ENCODE measurements around the gene STAT5B.

The STAT5B gene

GRCh38 chr17:42193969-42194899, 82.0 kb downstream of the STAT5B start, which contains the start of gene GHDC:
TSS of gene GHDC (minus strand) at chr17:42194494. CDS start at chr17:42193581, 913 bp downstream.
- DNase-seq (ENCODE audit: low read depth, low spot score) = peak; percentile 10
- H3K4me3 ChIP-seq (ENCODE audit: low read depth, low read length) = peak within 1 kb of the TSS; percentile 81
- no peak for TF ChIP-seq CTCF (IDR thresholded peaks at IDR 0.05; ENCODE audit: insufficient read depth, low read length, missing control alignments)
- POLR2A ChIA-PET = no interaction called here
- CTCF ChIA-PET = interaction anchor here (1.0 to 4.1 kb wide), 7 partner anchors 9 to 262 kb away, joined by 3 to 44 read pairs (median 7); partner anchors contain the start of genes HCRT and KCNH4

GRCh38 chr17:42193216-42193968, 82.8 kb downstream of the STAT5B start:
- CTCF ChIA-PET = interaction anchor here (1.0 to 4.1 kb wide), 7 partner anchors 9 to 263 kb away, joined by 3 to 44 read pairs (median 7); partner anchors contain the start of genes HCRT and KCNH4
- POLR2A ChIA-PET = no interaction called here
- no peak for TF ChIP-seq CTCF (IDR thresholded peaks at IDR 0.05; ENCODE audit: insufficient read depth, low read length, missing control alignments)
- DNase-seq (ENCODE audit: low read depth, low spot score) = no peak
- peak overlapping the region; percentile 81 for H3K4me3 ChIP-seq (ENCODE audit: low read depth, low read length)

- POLR2A ChIA-PET = no interaction called here
- no peak overlapping the region for H3K4me3 ChIP-seq (ENCODE audit: low read depth, low read length)
- no peak for TF ChIP-seq CTCF (IDR thresholded peaks at IDR 0.05; ENCODE audit: insufficient read depth, low read length, missing control alignments)
- CTCF ChIA-PET = interaction anchor here (2.0 to 4.1 kb wide), 2 partner anchors 8 to 12 kb away, joined by 15 to 44 read pairs; partner anchors contain the start of genes HCRT and KCNH4
- no peak for DNase-seq (ENCODE audit: low read depth, low spot score)
These were observed 83.7 kb downstream of the STAT5B start for GRCh38 chr17:42192189-42193126.

GRCh38 chr17:42191275-42191608, 84.9 kb downstream of the STAT5B start:
- no peak overlapping the region for H3K4me3 ChIP-seq (ENCODE audit: low read depth, low read length)
- TF ChIP-seq CTCF (IDR thresholded peaks at IDR 0.05; ENCODE audit: insufficient read depth, low read length, missing control alignments) = no peak
- CTCF ChIA-PET = interaction anchor here (1.4 kb wide), 1 partner anchor 10 kb away, joined by 14 read pairs; the partner anchor contains the start of gene KCNH4
- DNase-seq (ENCODE audit: low read depth, low spot score) = no peak
- POLR2A ChIA-PET = no interaction called here

GRCh38 chr17:42190491-42191274, 85.5 kb downstream of the STAT5B start:
- ChIA-PET POLR2A (interaction anchor here (0.5 kb wide), 1 partner anchor 29 kb away, joined by 5 read pairs; no protein-coding TSS in a partner anchor), CTCF (interaction anchor here (1.0 to 1.4 kb wide), 2 partner anchors 10 to 340 kb away, joined by 3 to 14 read pairs; partner anchors contain the start of gene KCNH4)
- no peak for DNase-seq (ENCODE audit: low read depth, low spot score)
- no peak overlapping the region for H3K4me3 ChIP-seq (ENCODE audit: low read depth, low read length)
- no peak for TF ChIP-seq CTCF (IDR thresholded peaks at IDR 0.05; ENCODE audit: insufficient read depth, low read length, missing control alignments)
